CD14-positive monocyte (primary cell): ENCODE data around the gene BEST4. TPM values are rescaled to one million over a fixed set of nuclear protein-coding genes. Genes with fewer than 3 reads are reported as not detected.

Experiments used
- DNase-seq, 3 donors: peaks; one replicate each; pipeline ENCODE4 v3.0.0-alpha.2; 2011 to 2022
- H2AFZ ChIP-seq: 2 replicates; pipeline ENCODE4 v1.6.0; 2012; ENCODE audit warnings: mild to moderate bottlenecking, low read depth, low read length, inconsistent platforms; ENCODE audit not compliant: insufficient read depth, poor library complexity, severe bottlenecking
- H3K27ac ChIP-seq, 2 donors: 1 replicate in 1 of 2; 2 replicates in 1 of 2; pipeline ENCODE4 v1.5.1; 2012 to 2013; ENCODE audit warnings: low read length in 2 of 2, control low read depth in 1 of 2, inconsistent platforms in 1 of 2, low read depth in 1 of 2, mild to moderate bottlenecking in 1 of 2
- H3K27me3 ChIP-seq, 2 donors: one replicate each; pipeline versions ENCODE4 v1.6.0 to v1.6.1; 2011 to 2013; ENCODE audit warnings: low read length in 2 of 2; ENCODE audit not compliant: control insufficient read depth in 2 of 2, insufficient read depth in 2 of 2
- H3K36me3 ChIP-seq, 2 donors: replicated peaks in 1 of 2; 1 replicate in 1 of 2; 2 replicates in 1 of 2; pipeline versions ENCODE4 v1.5.1 to v1.6.1; 2012 to 2013; ENCODE audit warnings: low read length in 2 of 2, control low read depth in 1 of 2, inconsistent platforms in 1 of 2, mild to moderate bottlenecking in 1 of 2; ENCODE audit not compliant: insufficient read depth in 2 of 2, control insufficient read depth in 1 of 2
- H3K4me1 ChIP-seq, 2 donors: 1 replicate in 1 of 2; 2 replicates in 1 of 2; pipeline versions ENCODE4 v1.5.1 to v1.6.1; 2012 to 2013; ENCODE audit warnings: low read length in 2 of 2, control low read depth in 1 of 2, inconsistent platforms in 1 of 2, mild to moderate bottlenecking in 1 of 2, moderate library complexity in 1 of 2; ENCODE audit not compliant: insufficient read depth in 2 of 2, control insufficient read depth in 1 of 2
- H3K4me2 ChIP-seq: replicated peaks from 2 replicates; pipeline ENCODE3; 2012; ENCODE audit warnings: low read length, moderate library complexity, mild to moderate bottlenecking; ENCODE audit not compliant: poor library complexity, severe bottlenecking; ENCODE audit errors: extremely low read depth
- H3K4me3 ChIP-seq, 3 experiments: fragments of 200-600 bp in 1 of 3; sonication (generic) in 1 of 3; replicated peaks in 1 of 3; 1 replicate in 2 of 3; 2 replicates in 1 of 3; pipeline ENCODE4 v1.5.1; 2011 to 2013; ENCODE audit warnings: low read length in 3 of 3, mild to moderate bottlenecking in 3 of 3, control low read depth in 2 of 3, low read depth in 2 of 3, inconsistent platforms in 1 of 3, moderate library complexity in 1 of 3
- H3K79me2 ChIP-seq: 2 replicates; pipeline ENCODE4 v1.6.0; 2012; ENCODE audit warnings: mild to moderate bottlenecking, control low read depth, inconsistent platforms, low read length, moderate library complexity; ENCODE audit not compliant: insufficient read depth
- H3K9ac ChIP-seq: 2 replicates; pipeline ENCODE4 v1.6.0; 2017; ENCODE audit warnings: low read length, mild to moderate bottlenecking; ENCODE audit not compliant: insufficient read depth, poor library complexity, severe bottlenecking
- H3K9me3 ChIP-seq, 2 donors: replicated peaks in 1 of 2; 1 replicate in 1 of 2; 2 replicates in 1 of 2; pipeline versions ENCODE4 v1.5.1 to v1.6.1; 2012 to 2013; ENCODE audit warnings: low read length in 2 of 2, control low read depth in 1 of 2; ENCODE audit not compliant: control insufficient read depth in 1 of 2, insufficient read depth in 1 of 2
- H4K20me1 ChIP-seq: 2 replicates; pipeline ENCODE4 v1.6.0; 2012; ENCODE audit warnings: mild to moderate bottlenecking, low read length, control low read depth, moderate library complexity; ENCODE audit not compliant: insufficient read depth
- H3K27ac Mint-ChIP-seq, 7 donors: one replicate each; pipeline ENCODE4 v1.8.0; 2020; ENCODE audit warnings: mild to moderate bottlenecking in 7 of 7, mixed read lengths in 7 of 7, moderate library complexity in 6 of 7, inconsistent platforms in 2 of 7
- H3K27me3 Mint-ChIP-seq, 3 donors: one replicate each; pipeline ENCODE4 v1.8.0; 2021 to 2022; ENCODE audit warnings: low read depth in 3 of 3, mild to moderate bottlenecking in 3 of 3, mixed read lengths in 3 of 3, moderate library complexity in 3 of 3, inconsistent platforms in 1 of 3
- H3K36me3 Mint-ChIP-seq, 2 donors: one replicate each; pipeline ENCODE4 v1.8.0; 2020; ENCODE audit warnings: mixed read lengths in 2 of 2, inconsistent platforms in 1 of 2, mild to moderate bottlenecking in 1 of 2
- H3K4me1 Mint-ChIP-seq: one replicate; pipeline ENCODE4 v1.8.0; 2020; ENCODE audit warnings: mild to moderate bottlenecking, mixed read lengths
- H3K4me3 Mint-ChIP-seq, 2 donors: one replicate each; pipeline ENCODE4 v1.8.0; 2020; ENCODE audit warnings: mild to moderate bottlenecking in 2 of 2, mixed read lengths in 2 of 2, moderate library complexity in 1 of 2
- H3K9me3 Mint-ChIP-seq, 7 donors: one replicate each; pipeline ENCODE4 v1.8.0; 2020 to 2022; ENCODE audit warnings: mixed read lengths in 7 of 7, mild to moderate bottlenecking in 6 of 7, moderate library complexity in 6 of 7, inconsistent platforms in 2 of 7
- WGBS: methylation state at CpG from one replicate; pipeline ENCODE4 v1.1.5; 2013; ENCODE audit warnings: missing lambda C conversion rate; ENCODE audit not compliant: insufficient coverage; 5-methylcytosine and 5-hydroxymethylcytosine counted together
- intact Hi-C, 2 donors: fragments of 100-400 bp; cut with micrococcal nuclease; formaldehyde crosslinking; loops; one replicate each; pipeline versions ENCODE4 v1.15.0 to v1.15.1; 2023
- polyA plus RNA-seq, 3 donors: library from polyadenylated mRNA; depleted of rRNA in 1 of 3; unstranded in 2 of 3; stranded (reverse) in 1 of 3; fragments of 300-500 nt in 2 of 3; fragments of >200 nt in 1 of 3; fragmentation: Illumina TruSeq in 2 of 3; gene quantifications; 1 replicate in 2 of 3; 2 replicates in 1 of 3; pipeline ENCODE4 v1.2.3, GENCODE V29; 2012 to 2021
- TF ChIP-seq, protein P1 (sequence below): fragments of 200-600 bp; IDR thresholded peaks from one replicate; pipeline ENCODE4 v1.8.0; 2022; ENCODE audit warnings: antibody characterized with exemption, mild to moderate bottlenecking

The BEST4 gene
- polyA plus RNA-seq, 3 donors: 0.19 TPM; not detected in 2

DNA sequence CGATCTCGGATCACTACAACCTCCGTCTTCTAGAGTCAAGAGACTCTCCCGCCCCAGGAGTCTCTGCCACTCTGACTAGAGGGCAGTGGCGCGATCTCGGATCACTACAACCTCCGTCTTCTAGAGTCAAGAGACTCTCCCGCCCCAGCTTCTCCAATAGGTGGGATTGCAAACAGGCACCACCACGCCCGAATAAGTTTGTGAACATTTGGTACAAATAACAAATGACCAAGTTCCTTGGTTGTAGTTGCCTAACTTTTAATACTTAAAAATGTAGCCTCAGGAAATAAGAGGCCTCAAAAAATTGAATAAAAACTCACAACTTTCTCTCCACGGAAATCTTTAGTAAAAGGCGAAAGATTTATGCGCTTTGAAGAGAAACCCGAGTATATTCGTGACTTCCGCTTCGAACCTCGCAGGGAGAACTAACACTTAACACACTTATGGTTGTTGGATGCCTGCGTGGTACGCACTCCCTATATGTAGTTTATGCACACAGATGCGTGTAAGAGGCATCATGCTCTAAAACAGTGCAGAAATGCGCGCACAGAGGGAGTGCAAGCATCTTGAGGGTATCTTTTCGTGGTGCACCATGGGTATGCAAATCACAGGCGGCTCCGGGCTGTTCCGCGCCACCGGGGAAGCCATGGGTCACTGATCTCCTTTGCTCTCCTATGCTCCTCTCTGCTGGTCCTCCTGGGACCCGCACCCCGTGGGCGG lies 31.8 kb upstream of the BEST4 start:
- Mint-ChIP-seq H3K4me3 (peak overlapping the region; percentile 90 to 97), H3K36me3 (peaks cover 5 to 6% of the 10 kb centered on the region in 2 donors), H3K27me3 (peaks cover 0 to 1% (median 0%) of the 10 kb centered on the region in 3 donors), H3K9me3 (peaks cover 0 to 3% (median 0%) of the 10 kb centered on the region in 7 donors), H3K4me1 (peaks cover 49% of the 10 kb centered on the region), H3K27ac (peak overlapping the region; percentile 99 to 100 (median 100))
- no peaks in the 10 kb centered on the region for H3K79me2 ChIP-seq
- H4K20me1 ChIP-seq: no peaks in the 10 kb centered on the region
- peak overlapping the region; percentile 68 to 79 (median 73) for H3K4me3 ChIP-seq
- peak overlapping the region; percentile 84 for H3K4me2 ChIP-seq
- peak overlapping the region; percentile 97 for H3K9ac ChIP-seq
- TF ChIP-seq, protein P1, sequence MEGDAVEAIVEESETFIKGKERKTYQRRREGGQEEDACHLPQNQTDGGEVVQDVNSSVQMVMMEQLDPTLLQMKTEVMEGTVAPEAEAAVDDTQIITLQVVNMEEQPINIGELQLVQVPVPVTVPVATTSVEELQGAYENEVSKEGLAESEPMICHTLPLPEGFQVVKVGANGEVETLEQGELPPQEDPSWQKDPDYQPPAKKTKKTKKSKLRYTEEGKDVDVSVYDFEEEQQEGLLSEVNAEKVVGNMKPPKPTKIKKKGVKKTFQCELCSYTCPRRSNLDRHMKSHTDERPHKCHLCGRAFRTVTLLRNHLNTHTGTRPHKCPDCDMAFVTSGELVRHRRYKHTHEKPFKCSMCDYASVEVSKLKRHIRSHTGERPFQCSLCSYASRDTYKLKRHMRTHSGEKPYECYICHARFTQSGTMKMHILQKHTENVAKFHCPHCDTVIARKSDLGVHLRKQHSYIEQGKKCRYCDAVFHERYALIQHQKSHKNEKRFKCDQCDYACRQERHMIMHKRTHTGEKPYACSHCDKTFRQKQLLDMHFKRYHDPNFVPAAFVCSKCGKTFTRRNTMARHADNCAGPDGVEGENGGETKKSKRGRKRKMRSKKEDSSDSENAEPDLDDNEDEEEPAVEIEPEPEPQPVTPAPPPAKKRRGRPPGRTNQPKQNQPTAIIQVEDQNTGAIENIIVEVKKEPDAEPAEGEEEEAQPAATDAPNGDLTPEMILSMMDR: no peak
- intact Hi-C loops: loop anchor here (2.0 to 5.0 kb wide), 2 partner anchors 19 to 87 kb away; partner anchors contain the start of genes PLK3 (in 2 of the 2) and RNU5D-1 (in 1 of the 2)
- H2AFZ ChIP-seq: peak overlapping the region; percentile 95
- WGBS: under 1% methylated on average over 20 of the region's 33 CpGs
- no peaks in the 10 kb centered on the region for H3K9me3 ChIP-seq
- H3K4me1 ChIP-seq: peaks cover 36% of the 10 kb centered on the region in 2 donors
- H3K36me3 ChIP-seq: no peaks in the 10 kb centered on the region
- DNase-seq: peak; percentile 84 to 87 (median 87)
- no peaks in the 10 kb centered on the region for H3K27me3 ChIP-seq
- peak overlapping the region; percentile 95 to 100 for H3K27ac ChIP-seq

GRCh38 chr1:44819196-44819607 lies 31.2 kb upstream of the BEST4 start:
- no peak for DNase-seq
- Histone ChIP-seq H3K4me2 (peak overlapping the region; percentile 84), H3K9ac (peak overlapping the region; percentile 97), H3K27me3 (no peaks in the 10 kb centered on the region), H4K20me1 (no peaks in the 10 kb centered on the region), H3K4me3 (peak overlapping the region; percentile 46 to 79 (median 68)), H3K9me3 (no peaks in the 10 kb centered on the region), H3K36me3 (no peaks in the 10 kb centered on the region), H2AFZ (no peak overlapping the region), H3K4me1 (peaks cover 42% of the 10 kb centered on the region in 2 donors), H3K27ac (peak overlapping the region; percentile 95 to 100), H3K79me2 (no peaks in the 10 kb centered on the region)
- Mint-ChIP-seq H3K9me3 (peaks cover 0 to 2% (median 0%) of the 10 kb centered on the region in 7 donors), H3K4me3 (peak overlapping the region; percentile 74 to 97), H3K27me3 (peaks cover 0 to 1% (median 0%) of the 10 kb centered on the region in 3 donors), H3K36me3 (peaks cover 6 to 7% of the 10 kb centered on the region in 2 donors), H3K4me1 (peaks cover 54% of the 10 kb centered on the region), H3K27ac (peak overlapping the region; percentile 99 to 100 (median 100))
- intact Hi-C loops: loop anchor here (2.0 kb wide), 1 partner anchor 18 kb away; the partner anchor contains the start of gene PLK3 (in 2 of the 2)
- 0% methylated on average over 9 of the region's 13 CpGs for WGBS
- TF ChIP-seq, protein P1: no peak
